Bronchial epithelial cell (primary cell): ENCODE results near the gene PIMREG. TPM values are rescaled to one million over a fixed set of nuclear protein-coding genes. Genes with fewer than 3 reads are reported as not detected.
A peak's percentile ranks its signal among the peaks of the same experiment; 100 is the strongest.

Experiments used
- DNase-seq: peaks from one replicate; pipeline ENCODE4 v3.0.0-alpha.2; 2010; ENCODE audit warnings: low read depth
- FAIRE-seq: peaks from 2 replicates; lab custom pipeline; 2011; peaks lifted over from hg19 to GRCh38; lab: Jason Lieb, UNC
- H3K27me3 ChIP-seq: 2 replicates; pipeline ENCODE4 v1.5.1; 2011; ENCODE audit warnings: low read length; ENCODE audit not compliant: control insufficient read depth, insufficient read depth
- H3K36me3 ChIP-seq: 2 replicates; pipeline ENCODE4 v1.5.1; 2011; ENCODE audit warnings: low read length; ENCODE audit not compliant: control insufficient read depth, insufficient read depth
- H3K4me3 ChIP-seq: 2 replicates; pipeline ENCODE4 v1.5.1; 2011; ENCODE audit warnings: mild to moderate bottlenecking, low read depth, low read length, control low read depth
- total RNA-seq: library from RNA; depleted of rRNA; stranded (reverse); fragments of >200 nt; gene quantifications from 2 replicates; pipeline ENCODE4 v1.2.1, GENCODE V29; 2014
- TF ChIP-seq, protein P1 (sequence below): IDR thresholded peaks from 2 replicates; pipeline ENCODE4 v1.5.1; 2011; ENCODE audit warnings: mild to moderate bottlenecking, moderate library complexity, low read length, control low read depth, inconsistent platforms; ENCODE audit not compliant: insufficient read depth, severe bottlenecking

PIMREG gene
- total RNA-seq, 1 donor from 2014 or later: 0.26 TPM

DNA sequence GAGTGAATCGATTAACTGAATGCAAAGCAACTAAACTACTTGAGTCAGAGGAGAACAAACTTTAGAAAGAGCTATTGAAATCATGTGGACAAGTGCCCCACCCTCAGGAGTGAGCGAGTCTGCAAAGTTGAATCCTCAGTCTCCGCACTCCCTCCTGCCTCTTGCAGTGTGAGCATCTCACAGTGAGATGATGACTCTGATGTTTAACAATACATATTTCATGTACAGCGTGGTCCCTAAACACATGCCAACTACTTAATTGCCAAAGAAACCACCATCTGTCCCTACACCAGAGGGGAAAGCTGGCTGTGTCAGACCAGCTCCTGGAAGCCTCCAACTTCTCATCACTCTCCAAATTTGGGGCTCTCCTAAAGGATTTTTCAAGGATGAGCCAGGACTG lies 31.2 kb downstream of the PIMREG start:
- no peak for DNase-seq
- FAIRE-seq: no peak

DNA sequence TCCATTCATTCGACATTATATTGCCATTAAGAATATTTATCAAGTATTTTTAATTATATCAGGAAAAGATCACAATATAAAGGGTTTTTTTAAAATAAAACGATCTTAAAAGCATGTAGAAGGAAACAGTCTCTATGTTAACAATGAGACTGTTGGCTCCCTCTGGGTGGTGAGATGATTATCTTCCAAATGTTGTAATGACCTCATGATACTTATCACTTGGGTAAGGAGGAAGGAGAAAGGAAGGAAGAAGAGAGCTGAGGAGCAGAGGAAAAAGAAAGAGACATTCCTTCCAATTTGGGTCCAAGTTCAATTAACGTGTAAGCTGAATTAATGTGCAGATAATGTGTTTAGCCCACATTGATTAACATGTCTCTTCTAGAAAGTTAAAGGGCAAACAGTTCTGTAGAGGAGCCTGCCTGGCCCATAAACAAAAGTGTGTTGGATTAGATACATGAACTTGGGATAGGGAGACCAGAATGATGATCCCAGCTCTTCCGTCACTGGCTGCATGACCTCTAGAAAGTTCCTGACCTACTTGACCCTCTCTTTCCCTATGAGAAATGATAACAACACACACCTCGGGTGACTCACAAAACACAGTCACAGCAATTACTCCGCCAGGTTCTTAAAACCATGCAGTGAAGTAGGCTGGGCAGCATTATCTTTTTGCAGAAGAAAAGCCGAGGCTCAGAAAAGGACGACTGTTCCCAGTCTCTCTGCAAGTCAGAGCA lies 32.0 kb downstream of the PIMREG start:
- H3K36me3 ChIP-seq: peaks cover 17% of the 10 kb centered on the region
- peak; percentile 95 for FAIRE-seq

More for the DNA sequence above, 31.2 kb downstream of the PIMREG start:
- Histone ChIP-seq H3K4me3 (no peak overlapping the region), H3K27me3 (no peaks in the 10 kb centered on the region), H3K36me3 (peaks cover 22% of the 10 kb centered on the region)
- TF ChIP-seq, protein P1, sequence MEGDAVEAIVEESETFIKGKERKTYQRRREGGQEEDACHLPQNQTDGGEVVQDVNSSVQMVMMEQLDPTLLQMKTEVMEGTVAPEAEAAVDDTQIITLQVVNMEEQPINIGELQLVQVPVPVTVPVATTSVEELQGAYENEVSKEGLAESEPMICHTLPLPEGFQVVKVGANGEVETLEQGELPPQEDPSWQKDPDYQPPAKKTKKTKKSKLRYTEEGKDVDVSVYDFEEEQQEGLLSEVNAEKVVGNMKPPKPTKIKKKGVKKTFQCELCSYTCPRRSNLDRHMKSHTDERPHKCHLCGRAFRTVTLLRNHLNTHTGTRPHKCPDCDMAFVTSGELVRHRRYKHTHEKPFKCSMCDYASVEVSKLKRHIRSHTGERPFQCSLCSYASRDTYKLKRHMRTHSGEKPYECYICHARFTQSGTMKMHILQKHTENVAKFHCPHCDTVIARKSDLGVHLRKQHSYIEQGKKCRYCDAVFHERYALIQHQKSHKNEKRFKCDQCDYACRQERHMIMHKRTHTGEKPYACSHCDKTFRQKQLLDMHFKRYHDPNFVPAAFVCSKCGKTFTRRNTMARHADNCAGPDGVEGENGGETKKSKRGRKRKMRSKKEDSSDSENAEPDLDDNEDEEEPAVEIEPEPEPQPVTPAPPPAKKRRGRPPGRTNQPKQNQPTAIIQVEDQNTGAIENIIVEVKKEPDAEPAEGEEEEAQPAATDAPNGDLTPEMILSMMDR: no peak

DNA sequence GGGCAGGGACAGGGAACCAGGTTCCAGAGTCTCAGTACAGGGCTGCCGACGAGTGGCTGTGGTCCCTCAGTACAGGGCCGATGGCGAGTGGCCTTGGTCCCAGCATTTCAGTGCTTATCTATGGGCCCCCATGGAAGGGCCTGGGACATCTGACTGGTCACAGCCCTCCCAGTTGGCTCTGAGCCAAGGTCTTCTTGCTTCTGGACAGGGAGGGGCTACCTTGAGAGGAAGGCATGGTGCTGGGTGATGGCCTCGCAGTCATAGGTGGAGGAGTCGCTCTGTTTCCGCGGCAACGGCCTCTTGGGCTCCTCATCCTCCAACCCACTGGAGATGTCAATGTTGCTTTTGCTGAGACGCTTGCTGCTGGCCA lies 32.5 kb downstream of the PIMREG start:
- no peaks in the 10 kb centered on the region for H3K27me3 ChIP-seq
- no peak overlapping the region for H3K4me3 ChIP-seq
- peaks cover 16% of the 10 kb centered on the region for H3K36me3 ChIP-seq
- TF ChIP-seq, protein P1: no peak
- peak; percentile 50 for FAIRE-seq
- no peak for DNase-seq

More for the DNA sequence above, 32.0 kb downstream of the PIMREG start:
- TF ChIP-seq, protein P1: no peak
- no peak overlapping the region for H3K4me3 ChIP-seq
- no peaks in the 10 kb centered on the region for H3K27me3 ChIP-seq
- DNase-seq: peak; percentile 25

DNA sequence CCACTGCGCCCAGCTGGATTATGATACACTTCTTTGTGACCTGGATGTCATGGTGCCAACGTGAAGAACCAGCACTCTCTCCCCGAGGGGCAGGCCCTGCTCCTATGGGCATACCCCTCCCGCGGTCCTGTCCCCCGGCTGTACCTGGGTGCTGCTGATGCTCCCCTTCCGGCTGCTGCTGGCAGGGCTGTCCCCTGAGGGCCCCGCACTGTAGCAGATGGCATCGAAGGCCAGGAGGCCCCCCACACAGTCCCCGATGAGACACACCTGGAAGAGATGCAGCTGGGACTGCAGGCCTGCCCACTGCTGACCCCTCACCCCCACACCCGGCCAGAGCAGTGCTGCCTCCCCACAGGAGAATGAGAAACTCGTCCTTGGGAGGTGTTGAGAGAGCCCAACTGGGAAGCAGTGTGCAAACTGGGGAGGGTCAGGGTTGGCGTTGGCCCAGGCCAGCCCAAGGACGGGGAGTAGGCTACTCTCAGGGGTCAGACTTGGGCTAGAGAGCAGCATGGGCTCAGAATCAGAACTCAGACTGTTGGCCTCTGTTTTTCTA lies 33.7 kb downstream of the PIMREG start:
- Histone ChIP-seq H3K27me3 (no peaks in the 10 kb centered on the region), H3K4me3 (no peak overlapping the region), H3K36me3 (peaks cover 13% of the 10 kb centered on the region)
- TF ChIP-seq, protein P1: no peak
- no peak for FAIRE-seq
- DNase-seq: no peak

DNA sequence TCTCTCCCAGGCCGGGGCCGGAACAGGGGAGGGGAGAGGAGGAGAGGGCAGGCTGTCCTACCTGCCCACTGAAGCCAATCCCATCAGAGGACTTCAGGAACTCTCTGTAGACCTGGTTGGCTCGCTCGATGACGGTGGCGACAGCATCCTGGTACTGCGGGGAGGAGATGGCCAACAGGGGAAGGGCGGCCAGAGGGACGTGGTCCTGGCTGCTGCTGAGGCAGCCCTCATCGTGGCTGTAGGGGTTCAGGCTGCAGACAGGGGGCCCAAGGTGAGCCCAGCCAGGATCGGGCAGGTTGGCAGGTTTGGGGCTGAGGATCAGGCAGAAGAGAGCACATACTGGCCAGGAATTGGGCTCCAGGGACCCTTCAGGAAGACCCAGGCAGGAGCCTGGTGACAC lies 34.2 kb downstream of the PIMREG start:
- Histone ChIP-seq H3K27me3 (no peaks in the 10 kb centered on the region), H3K36me3 (peaks cover 16% of the 10 kb centered on the region), H3K4me3 (no peak overlapping the region)
- no peak for DNase-seq
- TF ChIP-seq, protein P1: no peak
- FAIRE-seq: no peak
